Measurements from ENCODE around the gene DMXL2.
"Not testable (repeated sequence)": the region's sequence is repeated elsewhere in the genome, so short reads cannot be mapped to it uniquely, and the experiment has no call there.

DMXL2 gene

GRCh38 chr15:51622604-51623370 is at the start of gene DMXL2:
DMXL2 (minus strand) TSS chr15:51622771; CDS start chr15:51622545, 226 bp downstream.
- DNase-seq (ENCODE audit: low spot score) = no peak

- no peak for DNase-seq (ENCODE audit: low spot score)
Observed at GRCh38 chr15:51672155-51672687, 49.6 kb upstream of the DMXL2 start.

GRCh38 chr15:51669381-51669780 is 46.8 kb upstream of the DMXL2 start:
- DNase-seq (ENCODE audit: low spot score) = no peak

GRCh38 chr15:51668446-51668845 is 45.9 kb upstream of the DMXL2 start:
- DNase-seq (ENCODE audit: low spot score) = no peak

- DNase-seq (ENCODE audit: low spot score) = no peak
Observed at GRCh38 chr15:51667478-51667877, 44.9 kb upstream of the DMXL2 start.

- no peak for DNase-seq (ENCODE audit: low spot score)
Observed at GRCh38 chr15:51661072-51661471, 38.5 kb upstream of the DMXL2 start.

- DNase-seq (ENCODE audit: low spot score) = no peak
Observed at GRCh38 chr15:51658664-51659063, 36.1 kb upstream of the DMXL2 start.

GRCh38 chr15:51655401-51656057 is 33.0 kb upstream of the DMXL2 start:
- not testable (repeated sequence) for DNase-seq (ENCODE audit: low spot score)

GRCh38 chr15:51652084-51652668 is 29.6 kb upstream of the DMXL2 start:
- DNase-seq (ENCODE audit: low spot score) = peak; percentile 81

- DNase-seq (ENCODE audit: low spot score) = peak; percentile 77
Observed at GRCh38 chr15:51649659-51650521, 27.3 kb upstream of the DMXL2 start.

GRCh38 chr15:51648643-51649042 is 26.1 kb upstream of the DMXL2 start:
- DNase-seq (ENCODE audit: low spot score) = not testable (repeated sequence)

- DNase-seq (ENCODE audit: low spot score) = not testable (repeated sequence)
Observed at GRCh38 chr15:51648101-51648500, 25.5 kb upstream of the DMXL2 start.

- peak; percentile 47 for DNase-seq (ENCODE audit: low spot score)
Observed at GRCh38 chr15:51647128-51647562, 24.6 kb upstream of the DMXL2 start.

- no peak for DNase-seq (ENCODE audit: low spot score)
Observed at GRCh38 chr15:51642696-51643095, 20.1 kb upstream of the DMXL2 start.

GRCh38 chr15:51641490-51642130 is 19.0 kb upstream of the DMXL2 start:
- DNase-seq (ENCODE audit: low spot score) = no peak

GRCh38 chr15:51634591-51635198 is 12.1 kb upstream of the DMXL2 start:
- no peak for DNase-seq (ENCODE audit: low spot score)

- DNase-seq (ENCODE audit: low spot score) = no peak
Observed at GRCh38 chr15:51629612-51630011, 7.0 kb upstream of the DMXL2 start.

- no peak for DNase-seq (ENCODE audit: low spot score)
Observed at GRCh38 chr15:51625236-51625635, 2.7 kb upstream of the DMXL2 start.

GRCh38 chr15:51624022-51624421 is 1.5 kb upstream of the DMXL2 start:
- DNase-seq (ENCODE audit: low spot score) = no peak

GRCh38 chr15:51623386-51623938 is 891 bp upstream of the DMXL2 start:
- no peak for DNase-seq (ENCODE audit: low spot score)
